B cell (primary cell): ENCODE data around the gene IGFL2. TPM values are rescaled to one million over a fixed set of nuclear protein-coding genes. Genes with fewer than 3 reads are reported as not detected.

Source experiments
- ATAC-seq: fragments of 200-7000 bp; cut with Tn5 transposase; one replicate; pipeline ENCODE4 v1.10.0; 2021; ENCODE audit warnings: low read depth, mild to moderate bottlenecking, moderate number of reproducible peaks, moderate library complexity
- CTCF ChIA-PET: fragments of 350-600 bp; sonication (Branson Sonifier 250); formaldehyde crosslinking; loops from one replicate; lab custom pipeline; 2021; ENCODE audit warnings: antibody characterized with exemption, inconsistent platforms; lab: Charles Lee
- POLR2A ChIA-PET: fragments of 350-600 bp; sonication (Branson Sonifier 250); formaldehyde crosslinking; loops from one replicate; lab custom pipeline; 2021; ENCODE audit warnings: antibody characterized with exemption; lab: Charles Lee
- DNase-seq: peaks from one replicate; pipeline ENCODE4 v3.0.0; 2013
- H2AFZ ChIP-seq: 2 replicates; pipeline ENCODE4 v1.6.1; 2012; ENCODE audit warnings: mild to moderate bottlenecking, low read depth, low read length; ENCODE audit not compliant: insufficient read depth, poor library complexity, severe bottlenecking
- H3K27ac ChIP-seq, 2 donors: 1 replicate in 1 of 2; 2 replicates in 1 of 2; pipeline ENCODE4 v1.5.1; 2012 to 2013; ENCODE audit warnings: low read length in 2 of 2, mild to moderate bottlenecking in 2 of 2, moderate library complexity in 1 of 2
- H3K27me3 ChIP-seq, 4 experiments: fragments of 200-600 bp in 1 of 4; sonication (generic) in 1 of 4; replicated peaks in 1 of 4; 1 replicate in 2 of 4; 2 replicates in 2 of 4; pipeline versions ENCODE4 v1.6.1 to v1.7.0; 2013 to 2016; ENCODE audit warnings: low read length in 3 of 4, mild to moderate bottlenecking in 2 of 4, mixed read lengths in 1 of 4, moderate library complexity in 1 of 4; ENCODE audit not compliant: insufficient read depth in 4 of 4, control insufficient read depth in 3 of 4; ENCODE audit errors: control extremely low read depth in 1 of 4
- H3K36me3 ChIP-seq, 2 experiments: replicated peaks in 1 of 2; 1 replicate in 1 of 2; 2 replicates in 1 of 2; pipeline versions ENCODE4 v1.6.1 to v1.7.1; 2013; ENCODE audit warnings: low read length in 1 of 2; ENCODE audit not compliant: insufficient read depth in 2 of 2, control insufficient read depth in 1 of 2; ENCODE audit errors: control extremely low read depth in 1 of 2, extremely low read depth in 1 of 2
- H3K4me1 ChIP-seq, 2 donors: fragments of 200-600 bp in 1 of 2; sonication (generic) in 1 of 2; 1 replicate in 1 of 2; 2 replicates in 1 of 2; pipeline versions ENCODE4 v1.5.1 to v1.6.1; 2013 to 2017; ENCODE audit warnings: low read length in 2 of 2; ENCODE audit not compliant: control insufficient read depth in 2 of 2, insufficient read depth in 2 of 2
- H3K4me2 ChIP-seq: replicated peaks from 2 replicates; pipeline ENCODE3; 2012; ENCODE audit warnings: mild to moderate bottlenecking, low read depth, low read length; ENCODE audit not compliant: poor library complexity, severe bottlenecking
- H3K4me3 ChIP-seq, 5 experiments: fragments of 200-600 bp in 1 of 5; sonication (generic) in 1 of 5; 1 replicate in 3 of 5; 2 replicates in 2 of 5; pipeline versions ENCODE4 v1.5.1 to v1.7.0; 2011 to 2016; ENCODE audit warnings: low read length in 4 of 5, mild to moderate bottlenecking in 4 of 5, low read depth in 2 of 5, control low read depth in 1 of 5, moderate library complexity in 1 of 5; ENCODE audit not compliant: insufficient read depth in 1 of 5; ENCODE audit errors: control extremely low read depth in 1 of 5, extremely low read depth in 1 of 5
- H3K79me2 ChIP-seq: fragments of 200-600 bp; sonication (generic); one replicate; pipeline ENCODE4 v1.6.0; 2016; ENCODE audit warnings: low read length; ENCODE audit not compliant: control insufficient read depth, insufficient read depth
- H3K9ac ChIP-seq: fragments of 200-600 bp; sonication (generic); 2 replicates; pipeline ENCODE4 v1.6.1; 2017; ENCODE audit warnings: mild to moderate bottlenecking, low read length, moderate library complexity
- H3K9me3 ChIP-seq, 3 donors: one replicate each; pipeline versions ENCODE4 v1.6.1 to v1.7.1; 2013; ENCODE audit warnings: low read length in 2 of 3; ENCODE audit not compliant: control insufficient read depth in 2 of 3, insufficient read depth in 1 of 3; ENCODE audit errors: control extremely low read depth in 1 of 3
- H4K20me1 ChIP-seq: 2 replicates; pipeline ENCODE4 v1.6.0; 2012; ENCODE audit warnings: mild to moderate bottlenecking, low read length; ENCODE audit not compliant: insufficient read depth, control insufficient read depth, poor library complexity, severe bottlenecking
- H3K27ac Mint-ChIP-seq: one replicate; pipeline ENCODE4 v1.8.0; 2021; ENCODE audit warnings: mixed read lengths
- H3K27me3 Mint-ChIP-seq: one replicate; pipeline ENCODE4 v1.8.0; 2021; ENCODE audit warnings: mixed read lengths
- H3K4me1 Mint-ChIP-seq: one replicate; pipeline ENCODE4 v1.8.0; 2021; ENCODE audit warnings: mixed read lengths
- H3K4me3 Mint-ChIP-seq: one replicate; pipeline ENCODE4 v1.8.0; 2021; ENCODE audit warnings: mixed read lengths
- H3K9me3 Mint-ChIP-seq: one replicate; pipeline ENCODE4 v1.8.0; 2022; ENCODE audit warnings: mixed read lengths; ENCODE audit not compliant: insufficient read depth
- CTCF ChIP-seq: fragments of 200-600 bp; IDR thresholded peaks from one replicate; pipeline ENCODE4 v1.8.0; 2022; ENCODE audit warnings: antibody characterized with exemption, mild to moderate bottlenecking
- EZH2 ChIP-seq: IDR thresholded peaks from 2 replicates; pipeline ENCODE4 v1.6.1; 2012; ENCODE audit warnings: borderline replicate concordance, low read depth, mild to moderate bottlenecking, moderate library complexity, low read length; ENCODE audit not compliant: insufficient read depth, poor library complexity, severe bottlenecking
- WGBS: methylation state at CpG from one replicate; pipeline ENCODE4 v1.1.5; 2013; ENCODE audit warnings: missing lambda C conversion rate; ENCODE audit not compliant: insufficient coverage; 5-methylcytosine and 5-hydroxymethylcytosine counted together
- intact Hi-C: fragments of 100-400 bp; cut with micrococcal nuclease; formaldehyde crosslinking; loops from one replicate; pipeline ENCODE4 v1.10.0; 2022
- polyA plus RNA-seq: library from polyadenylated mRNA; depleted of rRNA; stranded (reverse); fragments of >200 nt; gene quantifications from 2 replicates; pipeline ENCODE4 v1.2.3, GENCODE V29; 2012
- total RNA-seq, 2 donors: library from RNA; stranded (reverse); fragments of 120-200 nt in 1 of 2; gene quantifications; 1 replicate in 1 of 2; 2 replicates in 1 of 2; pipeline versions ENCODE4 v1.2.3 to v1.2.4, GENCODE V29; 2013 to 2022

The IGFL2 gene
- total and polyA plus RNA-seq, 2 donors (not counting 1 experiment from before 2014, with no cell fraction given) = not detected

GRCh38 chr19:46209051-46209450 is 61.0 kb downstream of the IGFL2 start:
- H2AFZ ChIP-seq = no peak overlapping the region
- Mint-ChIP-seq H3K9me3 (no peaks in the 10 kb centered on the region), H3K4me3 (no peak overlapping the region), H3K4me1 (no peaks in the 10 kb centered on the region), H3K27me3 (peaks cover 45% of the 10 kb centered on the region), H3K27ac (no peak overlapping the region)
- DNase-seq (no peak), ATAC-seq (no peak)
- H3K79me2 ChIP-seq = no peaks in the 10 kb centered on the region
- H3K27ac ChIP-seq = no peak overlapping the region
- H3K4me3 ChIP-seq = no peak overlapping the region
- TF ChIP-seq CTCF (no peak), EZH2 (no peak)
- CTCF ChIA-PET = no interaction called here
- intact Hi-C loops = no loop called here
- no peaks in the 10 kb centered on the region for H3K36me3 ChIP-seq
- 59% methylated on average over 3 of the region's 3 CpGs for WGBS
- H3K4me2 ChIP-seq = no peak overlapping the region
- H3K4me1 ChIP-seq = no peaks in the 10 kb centered on the region
- no peaks in the 10 kb centered on the region for H3K9me3 ChIP-seq
- POLR2A ChIA-PET = no interaction called here
- peaks cover 0 to 11% (median 1%) of the 10 kb centered on the region in 4 experiments for H3K27me3 ChIP-seq
- H4K20me1 ChIP-seq = no peaks in the 10 kb centered on the region
- H3K9ac ChIP-seq = no peak overlapping the region

GRCh38 chr19:46209472-46209871 is 61.4 kb downstream of the IGFL2 start:
- H3K4me3 ChIP-seq = no peak overlapping the region
- no peaks in the 10 kb centered on the region for H3K4me1 ChIP-seq
- H3K79me2 ChIP-seq = no peaks in the 10 kb centered on the region
- no peak overlapping the region for H3K4me2 ChIP-seq
- peaks cover 0 to 9% (median 1%) of the 10 kb centered on the region in 4 experiments for H3K27me3 ChIP-seq
- Mint-ChIP-seq H3K4me3 (no peak overlapping the region), H3K9me3 (no peaks in the 10 kb centered on the region), H3K4me1 (no peaks in the 10 kb centered on the region), H3K27ac (no peak overlapping the region), H3K27me3 (peaks cover 46% of the 10 kb centered on the region)
- no peak overlapping the region for H2AFZ ChIP-seq
- H3K9me3 ChIP-seq = no peaks in the 10 kb centered on the region
- WGBS = no CpG with 5 or more reads among the region's 1 CpG
- no peak overlapping the region for H3K9ac ChIP-seq
- intact Hi-C loops = no loop called here
- DNase-seq (no peak), ATAC-seq (no peak)
- no peak overlapping the region for H3K27ac ChIP-seq
- POLR2A ChIA-PET = no interaction called here
- H4K20me1 ChIP-seq = no peaks in the 10 kb centered on the region
- CTCF ChIA-PET = no interaction called here
- TF ChIP-seq CTCF = no peak
- TF ChIP-seq EZH2 = no peak
- no peaks in the 10 kb centered on the region for H3K36me3 ChIP-seq
